Transverse colon (tissue), 3 donors: ENCODE data around the gene ZNF837.

Experiments used
- CTCF ChIP-seq, 5 experiments: fragments of 200-600 bp in 3 of 5; fragments of 450-650 bp in 2 of 5; sonication (generic) in 3 of 5; IDR thresholded peaks; 1 replicate in 2 of 5; 2 replicates in 3 of 5; pipeline ENCODE4 v1.5.1; 2016 to 2017; ENCODE audit warnings: antibody characterized with exemption in 5 of 5, inconsistent platforms in 3 of 5, mild to moderate bottlenecking in 2 of 5, moderate library complexity in 1 of 5
- POLR2A ChIP-seq: fragments of 450-650 bp; IDR thresholded peaks from one replicate; pipeline ENCODE4 v1.6.1; 2016; ENCODE audit warnings: antibody characterized with exemption, mild to moderate bottlenecking, moderate library complexity

GRCh38 chr19:58357481-58358145, 23.2 kb downstream of the ZNF837 start:
- TF ChIP-seq CTCF (IDR thresholded peaks at IDR 0.05), result no peak
- no peak for TF ChIP-seq POLR2A
